Cardiac fibroblast (primary cell): ENCODE measurements around the gene TMOD2.
A peak's percentile ranks its signal among the peaks of the same experiment; 100 is the strongest.

Source experiments
- DNase-seq, 2 donors: peaks; one replicate each; pipeline versions ENCODE4 v3.0.0 to v3.0.0-alpha.2; 2010; ENCODE audit warnings: low read depth in 2 of 2
- H3K4me3 ChIP-seq, 2 donors: replicated peaks in 1 of 2; 1 replicate in 1 of 2; 2 replicates in 1 of 2; pipeline ENCODE4 v1.5.1; 2011; ENCODE audit warnings: low read depth in 2 of 2, low read length in 2 of 2, mild to moderate bottlenecking in 2 of 2, moderate library complexity in 1 of 2
- CTCF ChIP-seq: IDR thresholded peaks from one replicate; pipeline ENCODE4 v1.5.1; 2011; ENCODE audit warnings: low read depth, mild to moderate bottlenecking, low read length, inconsistent platforms

The TMOD2 gene

GRCh38 chr15:51861557-51862359 lies 110.4 kb downstream of the TMOD2 start:
- no peak for TF ChIP-seq CTCF
- H3K4me3 ChIP-seq = no peak overlapping the region
- no peak for DNase-seq

- no peak overlapping the region for H3K4me3 ChIP-seq
- no peak for TF ChIP-seq CTCF
- no peak for DNase-seq
Observed at GRCh38 chr15:51863131-51863530, 111.7 kb downstream of the TMOD2 start.

- TF ChIP-seq CTCF = no peak
- DNase-seq = peak in 1 of 2 donors; percentile 35
- no peak overlapping the region for H3K4me3 ChIP-seq
Observed at GRCh38 chr15:51864408-51865056, 113.1 kb downstream of the TMOD2 start.

- no peak overlapping the region for H3K4me3 ChIP-seq
- TF ChIP-seq CTCF = no peak
- no peak for DNase-seq
Observed at GRCh38 chr15:51865317-51865716, 113.9 kb downstream of the TMOD2 start.
